Stimulated activated naive CD8-positive, alpha-beta T cell treated with anti-CD3 and anti-CD28 coated beads, Interleukin-15, amount 100 ng/mL, for 72 hours (primary cell): ENCODE data around the gene CDC42EP3.

Experiments used
- ATAC-seq: fragments of 150-1000 bp; cut with Tn5 transposase; 2 replicates; pipeline ENCODE4 v1.10.0; 2021; ENCODE audit warnings: mild to moderate bottlenecking, moderate library complexity
- DNase-seq, 2 donors: peaks; one replicate each; pipeline ENCODE4 v3.0.0; 2021 to 2022
- H3K27ac Mint-ChIP-seq, 2 donors: one replicate each; pipeline ENCODE4 v1.8.0; 2022; ENCODE audit warnings: mild to moderate bottlenecking in 2 of 2, mixed read lengths in 2 of 2, moderate library complexity in 2 of 2
- H3K27me3 Mint-ChIP-seq: one replicate; pipeline ENCODE4 v1.8.0; 2022; ENCODE audit warnings: mixed read lengths
- H3K4me1 Mint-ChIP-seq: one replicate; pipeline ENCODE4 v1.8.0; 2022; ENCODE audit warnings: mild to moderate bottlenecking, mixed read lengths
- H3K4me3 Mint-ChIP-seq, 2 donors: one replicate each; pipeline ENCODE4 v1.8.0; 2022; ENCODE audit warnings: mild to moderate bottlenecking in 2 of 2, mixed read lengths in 2 of 2, moderate library complexity in 1 of 2
- H3K9me3 Mint-ChIP-seq, 2 donors: one replicate each; pipeline ENCODE4 v1.8.0; 2022; ENCODE audit warnings: mixed read lengths in 2 of 2

The CDC42EP3 gene

DNA sequence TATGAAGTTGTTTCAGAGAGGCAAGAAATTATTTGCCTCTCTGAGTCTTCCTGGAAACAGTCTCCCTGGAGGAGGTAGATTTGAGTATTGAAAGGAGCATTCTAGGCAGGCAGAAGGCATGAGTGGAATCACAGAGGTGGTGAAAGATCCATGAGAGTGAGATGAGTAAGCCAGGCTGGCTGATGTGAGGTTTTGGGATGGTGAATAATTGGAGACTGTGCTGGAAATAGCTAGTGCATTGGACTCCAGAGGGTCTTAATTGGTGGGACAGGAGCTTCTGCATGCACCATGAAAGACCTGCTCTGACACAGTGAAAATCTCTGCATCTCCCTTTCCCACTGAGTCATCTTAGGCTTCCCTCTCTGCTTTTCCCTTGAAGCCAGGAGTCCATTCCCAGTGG is 46.3 kb downstream of the CDC42EP3 start:
- no peak for DNase-seq
- Mint-ChIP-seq H3K4me3 (peak overlapping the region; percentile 65 to 70), H3K9me3 (peaks cover 0 to 9% of the 10 kb centered on the region in 2 donors), H3K27me3 (no peaks in the 10 kb centered on the region), H3K4me1 (peaks cover 75% of the 10 kb centered on the region), H3K27ac (peak overlapping the region; percentile 63 to 77)
- ATAC-seq: no peak

DNA sequence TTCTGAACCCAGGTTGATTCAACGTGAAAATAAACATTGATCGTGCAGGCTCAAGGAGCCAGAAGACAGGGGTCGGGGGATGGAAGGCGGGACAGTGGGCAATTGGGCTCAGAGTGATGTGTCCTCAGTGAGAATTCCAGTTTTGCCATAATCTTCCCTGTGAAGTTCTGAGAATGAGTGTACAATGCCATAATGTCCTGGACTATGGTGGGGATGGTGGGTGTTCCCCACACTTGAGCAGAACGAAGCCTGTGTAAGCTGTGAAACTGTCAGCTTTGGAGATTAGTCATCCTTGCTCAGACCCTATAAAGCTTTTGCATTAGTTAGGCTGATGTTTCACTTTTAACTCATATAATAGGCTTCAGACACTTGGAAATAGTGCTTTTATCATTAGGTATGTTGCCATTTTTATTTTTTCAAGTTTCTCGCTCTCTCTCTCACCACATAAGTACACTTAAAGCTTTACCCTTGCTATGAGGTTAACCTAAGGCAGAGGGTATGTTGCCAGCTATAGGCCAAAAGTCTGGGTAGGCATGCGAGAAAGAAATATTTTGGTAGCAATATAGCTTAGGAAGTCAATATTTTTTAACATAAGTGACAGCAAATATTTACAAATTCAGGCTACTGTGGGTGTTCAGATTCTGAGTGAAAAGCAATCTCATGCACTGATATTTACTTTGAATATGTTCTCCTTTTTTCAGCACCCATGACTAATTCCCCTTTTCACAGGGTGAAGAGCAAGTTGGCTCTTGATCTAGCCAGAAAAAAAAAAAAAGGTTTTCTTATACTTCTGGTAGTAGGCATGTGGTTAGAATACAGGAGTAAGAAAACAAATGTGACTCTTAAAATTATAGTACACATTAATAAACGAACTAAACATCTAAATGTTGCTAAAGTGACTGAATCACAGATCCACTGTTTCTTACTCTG is 47.2 kb downstream of the CDC42EP3 start:
- H3K4me3 Mint-ChIP-seq: peak overlapping the region; percentile 49 to 70
- peaks cover 0 to 9% of the 10 kb centered on the region in 2 donors for H3K9me3 Mint-ChIP-seq
- peak overlapping the region; percentile 77 to 93 for H3K27ac Mint-ChIP-seq
- peaks cover 75% of the 10 kb centered on the region for H3K4me1 Mint-ChIP-seq
- DNase-seq (peak; percentile 42 to 44), ATAC-seq (peak; percentile 86)
- no peaks in the 10 kb centered on the region for H3K27me3 Mint-ChIP-seq

DNA sequence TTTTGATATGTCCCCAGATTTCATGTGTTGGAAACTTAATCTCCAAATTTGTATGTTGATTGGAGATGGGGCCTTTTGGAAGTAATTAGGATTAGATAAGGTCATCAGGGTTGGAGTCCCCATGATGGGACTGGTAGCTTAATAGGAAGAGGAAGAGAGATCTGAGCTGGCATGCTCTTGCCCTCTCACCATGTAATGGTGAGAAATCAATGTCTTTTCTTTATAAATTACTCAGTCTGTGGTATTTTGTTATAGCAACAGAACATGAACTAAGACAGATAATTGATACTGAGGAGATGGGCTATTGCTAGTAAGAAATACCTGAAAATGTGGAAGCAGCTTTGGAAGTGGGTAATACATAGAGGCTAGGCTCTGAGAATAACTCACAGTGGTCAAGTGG is 48.0 kb downstream of the CDC42EP3 start:
- Mint-ChIP-seq H3K4me3 (peak overlapping the region in 1 of 2 donors; percentile 70), H3K27ac (peak overlapping the region; percentile 62 to 93), H3K9me3 (peaks cover 0 to 9% of the 10 kb centered on the region in 2 donors), H3K27me3 (no peaks in the 10 kb centered on the region), H3K4me1 (peaks cover 73% of the 10 kb centered on the region)
- no peak for DNase-seq
- ATAC-seq: peak; percentile 37

DNA sequence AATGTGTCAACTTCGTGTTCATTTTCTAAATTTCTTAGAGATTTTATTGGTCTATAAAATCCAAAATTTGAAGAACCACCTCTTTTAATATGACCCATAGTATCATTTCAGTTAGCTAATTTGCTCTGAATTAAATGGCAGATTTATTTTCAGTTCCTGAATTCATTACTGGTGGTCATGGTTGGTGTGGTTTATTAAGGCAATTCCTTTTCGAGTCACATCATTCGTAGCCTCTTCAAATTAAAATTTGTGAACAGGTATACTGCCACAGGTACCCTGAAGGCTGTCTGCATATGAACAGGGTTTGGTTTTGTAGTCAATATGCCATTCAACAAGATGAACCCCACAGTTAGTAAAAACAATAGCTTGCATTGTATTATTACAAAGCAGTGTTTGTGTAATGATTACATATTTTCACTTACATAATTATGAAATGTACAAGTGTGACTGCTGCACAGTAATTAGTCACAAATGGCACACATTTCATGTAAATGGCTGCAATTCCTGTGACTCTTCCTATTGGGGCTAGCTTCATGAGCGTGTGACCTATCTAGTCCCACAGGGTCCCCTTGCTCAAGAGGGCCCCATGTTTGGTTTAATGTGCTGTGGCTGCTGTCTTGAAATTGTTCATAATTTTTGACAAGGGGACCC is 48.9 kb downstream of the CDC42EP3 start:
- Mint-ChIP-seq H3K4me1 (peaks cover 68% of the 10 kb centered on the region), H3K27me3 (no peaks in the 10 kb centered on the region), H3K4me3 (no peak overlapping the region), H3K9me3 (peaks cover 0 to 9% of the 10 kb centered on the region in 2 donors), H3K27ac (peak overlapping the region in 1 of 2 donors; percentile 48)
- ATAC-seq: no peak
- DNase-seq: no peak

DNA sequence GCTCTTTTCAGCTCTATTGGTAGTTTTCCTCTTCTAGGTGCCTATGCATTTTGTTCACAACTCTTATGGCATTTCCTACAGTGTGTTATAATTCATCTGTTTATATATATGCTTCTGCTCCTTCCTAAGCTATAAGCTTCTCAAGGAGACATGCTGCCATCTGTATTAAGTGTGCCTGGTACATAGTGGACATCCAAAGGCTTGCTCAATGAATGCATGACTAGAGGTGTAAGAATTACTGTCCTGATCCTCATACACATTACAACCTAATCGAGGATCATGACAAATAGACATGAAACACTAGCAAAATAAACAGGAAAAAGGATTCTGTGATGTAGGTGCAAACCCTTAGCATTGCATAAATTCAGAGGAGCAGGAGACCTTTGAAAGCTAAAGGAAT is 50.2 kb downstream of the CDC42EP3 start:
- no peak overlapping the region for H3K4me3 Mint-ChIP-seq
- no peak overlapping the region for H3K27ac Mint-ChIP-seq
- H3K9me3 Mint-ChIP-seq: peaks cover 0 to 9% of the 10 kb centered on the region in 2 donors
- no peaks in the 10 kb centered on the region for H3K27me3 Mint-ChIP-seq
- ATAC-seq (no peak), DNase-seq (no peak)
- peaks cover 69% of the 10 kb centered on the region for H3K4me1 Mint-ChIP-seq

DNA sequence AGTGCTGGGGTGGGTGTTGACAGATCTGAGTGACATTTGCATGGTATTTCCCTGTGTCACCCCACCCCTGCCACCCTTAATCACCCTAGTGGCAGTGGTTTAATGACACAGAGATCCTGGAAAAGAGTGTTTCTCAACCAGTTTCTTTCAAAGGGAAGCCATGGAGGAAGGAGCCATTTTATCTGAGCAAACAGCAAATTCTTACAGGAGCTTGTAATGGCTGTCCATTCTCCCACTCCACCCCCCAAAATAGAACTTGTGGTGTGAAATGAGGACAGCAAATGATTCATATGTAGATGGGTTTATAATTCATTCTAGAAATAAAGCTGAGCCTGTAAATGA is 51.5 kb downstream of the CDC42EP3 start:
- Mint-ChIP-seq H3K4me1 (peaks cover 69% of the 10 kb centered on the region), H3K27me3 (no peaks in the 10 kb centered on the region), H3K27ac (no peak overlapping the region), H3K9me3 (peaks cover 0 to 9% of the 10 kb centered on the region in 2 donors), H3K4me3 (no peak overlapping the region)
- no peak for ATAC-seq
- no peak for DNase-seq

DNA sequence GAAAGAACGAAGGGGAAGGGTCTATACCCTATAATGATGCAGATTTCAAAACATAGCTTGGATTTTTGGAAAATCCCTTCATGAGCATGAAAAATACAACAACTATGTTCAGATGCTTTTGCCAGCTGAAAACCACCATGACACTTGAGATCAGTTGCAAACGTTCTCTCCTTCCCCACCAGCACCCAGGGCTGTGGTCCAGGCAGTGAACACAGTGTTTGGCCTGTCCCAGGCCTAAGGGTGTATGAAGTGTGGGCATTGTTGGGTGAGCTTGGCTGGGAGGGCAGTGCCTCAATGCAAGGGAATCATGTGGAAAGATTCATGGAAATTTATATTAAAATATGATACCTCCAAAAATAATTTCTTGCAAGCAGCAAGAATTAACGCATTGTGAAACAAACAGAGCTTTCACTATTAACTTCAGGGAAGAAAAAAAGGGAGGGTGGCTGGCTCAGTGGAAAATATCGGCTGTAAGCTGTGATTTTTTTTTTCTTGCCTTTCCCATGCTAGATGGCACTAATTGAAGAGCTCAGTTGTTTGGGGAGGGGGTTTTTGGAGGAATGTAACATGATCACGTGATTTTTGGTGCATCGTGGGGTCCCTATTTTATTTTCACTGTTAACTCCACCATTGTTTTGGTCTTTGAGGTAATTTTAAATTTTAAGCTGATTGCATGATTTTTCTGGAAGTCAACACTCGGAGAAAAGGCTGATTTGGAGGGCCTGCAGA is 52.0 kb downstream of the CDC42EP3 start:
- no peak overlapping the region for H3K27ac Mint-ChIP-seq
- H3K4me3 Mint-ChIP-seq: no peak overlapping the region
- H3K4me1 Mint-ChIP-seq: peaks cover 68% of the 10 kb centered on the region

DNA sequence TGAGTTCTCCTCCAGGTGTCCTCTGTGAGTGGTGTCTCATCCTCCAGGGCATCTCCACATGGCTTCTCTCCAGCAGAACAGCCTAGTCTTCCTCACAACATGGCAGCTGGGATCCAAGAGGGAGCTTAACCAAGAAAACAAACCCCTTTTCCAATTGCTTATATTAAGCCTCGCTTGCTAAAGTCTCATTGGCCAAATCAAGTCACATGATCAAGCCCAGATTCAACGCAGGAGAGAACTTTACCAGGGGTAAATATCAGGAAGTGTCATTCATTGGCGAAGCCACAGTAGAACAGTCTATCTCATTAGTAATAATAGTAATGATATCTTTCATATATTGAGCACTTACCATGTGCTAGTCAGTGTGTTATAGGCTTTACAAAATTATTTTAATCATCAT is 53.1 kb downstream of the CDC42EP3 start:
- DNase-seq: no peak
- Mint-ChIP-seq H3K27ac (no peak overlapping the region), H3K27me3 (no peaks in the 10 kb centered on the region), H3K4me1 (peaks cover 57% of the 10 kb centered on the region), H3K4me3 (no peak overlapping the region), H3K9me3 (peaks cover 0 to 2% of the 10 kb centered on the region in 2 donors)
- no peak for ATAC-seq

More for the DNA sequence above, 52.0 kb downstream of the CDC42EP3 start:
- ATAC-seq (no peak), DNase-seq (no peak)
- Mint-ChIP-seq H3K27me3 (no peaks in the 10 kb centered on the region), H3K9me3 (peaks cover 0 to 9% of the 10 kb centered on the region in 2 donors)

DNA sequence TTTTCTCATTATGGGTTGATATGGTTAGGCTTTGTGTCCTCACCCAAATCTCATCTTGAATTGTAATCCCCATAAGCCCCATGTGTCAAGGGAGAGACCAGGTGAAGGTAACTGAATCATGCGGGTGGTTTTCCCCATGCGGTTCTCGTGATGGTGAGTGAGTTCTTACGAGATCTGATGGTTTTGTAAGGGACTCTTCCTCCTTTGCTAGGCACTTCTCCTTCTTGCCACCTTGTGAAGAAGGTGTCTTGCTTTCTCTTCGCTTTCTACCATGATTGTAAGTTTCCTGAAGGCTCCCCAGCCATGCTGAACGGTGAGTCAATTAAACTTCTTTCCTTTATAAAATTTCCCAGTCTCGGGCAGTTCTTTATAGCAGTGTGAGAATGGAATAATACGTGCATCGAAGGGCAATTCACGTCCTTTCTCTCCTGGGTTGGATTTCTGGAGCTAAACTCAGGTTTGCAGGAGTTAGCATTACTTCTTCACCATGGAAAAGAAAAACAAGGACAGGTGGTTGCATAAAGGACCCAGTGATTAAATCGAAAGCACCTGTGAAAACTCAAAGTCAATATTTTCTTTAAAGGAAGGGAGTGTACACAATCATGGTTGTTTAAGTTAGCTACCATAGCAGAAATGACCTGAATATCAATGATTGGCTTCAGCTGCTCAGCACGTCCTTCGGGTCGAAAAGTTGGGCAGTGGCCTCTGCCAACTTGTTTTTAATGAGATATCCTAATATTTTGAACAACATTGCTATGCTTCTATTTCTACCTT is 54.1 kb downstream of the CDC42EP3 start:
- Mint-ChIP-seq H3K4me1 (peaks cover 50% of the 10 kb centered on the region), H3K27ac (peak overlapping the region in 1 of 2 donors; percentile 4), H3K4me3 (no peak overlapping the region)

DNA sequence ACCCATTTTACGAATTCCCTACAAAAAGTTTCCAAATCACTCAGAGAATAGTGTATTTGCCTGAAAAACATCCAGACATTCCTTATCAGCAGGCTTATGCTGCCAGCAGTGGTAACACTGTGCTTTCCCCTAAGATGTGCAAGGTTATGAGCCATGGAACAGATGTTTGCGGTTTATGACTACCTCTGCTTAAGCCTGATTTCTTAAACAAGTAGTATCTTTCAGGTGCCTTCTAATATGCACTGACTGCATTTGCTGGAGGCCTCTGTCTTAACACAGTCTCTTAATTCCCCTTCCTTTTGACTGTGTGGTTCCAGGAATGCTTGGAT is 54.8 kb downstream of the CDC42EP3 start:
- Mint-ChIP-seq H3K9me3 (no peaks in the 10 kb centered on the region), H3K4me1 (peaks cover 50% of the 10 kb centered on the region), H3K27me3 (no peaks in the 10 kb centered on the region), H3K4me3 (no peak overlapping the region), H3K27ac (peak overlapping the region in 1 of 2 donors; percentile 97)
- ATAC-seq: peak; percentile 48
- no peak for DNase-seq

More for the DNA sequence above, 54.1 kb downstream of the CDC42EP3 start:
- H3K27me3 Mint-ChIP-seq: no peaks in the 10 kb centered on the region
- ATAC-seq (no peak), DNase-seq (no peak)
- H3K9me3 Mint-ChIP-seq: no peaks in the 10 kb centered on the region

DNA sequence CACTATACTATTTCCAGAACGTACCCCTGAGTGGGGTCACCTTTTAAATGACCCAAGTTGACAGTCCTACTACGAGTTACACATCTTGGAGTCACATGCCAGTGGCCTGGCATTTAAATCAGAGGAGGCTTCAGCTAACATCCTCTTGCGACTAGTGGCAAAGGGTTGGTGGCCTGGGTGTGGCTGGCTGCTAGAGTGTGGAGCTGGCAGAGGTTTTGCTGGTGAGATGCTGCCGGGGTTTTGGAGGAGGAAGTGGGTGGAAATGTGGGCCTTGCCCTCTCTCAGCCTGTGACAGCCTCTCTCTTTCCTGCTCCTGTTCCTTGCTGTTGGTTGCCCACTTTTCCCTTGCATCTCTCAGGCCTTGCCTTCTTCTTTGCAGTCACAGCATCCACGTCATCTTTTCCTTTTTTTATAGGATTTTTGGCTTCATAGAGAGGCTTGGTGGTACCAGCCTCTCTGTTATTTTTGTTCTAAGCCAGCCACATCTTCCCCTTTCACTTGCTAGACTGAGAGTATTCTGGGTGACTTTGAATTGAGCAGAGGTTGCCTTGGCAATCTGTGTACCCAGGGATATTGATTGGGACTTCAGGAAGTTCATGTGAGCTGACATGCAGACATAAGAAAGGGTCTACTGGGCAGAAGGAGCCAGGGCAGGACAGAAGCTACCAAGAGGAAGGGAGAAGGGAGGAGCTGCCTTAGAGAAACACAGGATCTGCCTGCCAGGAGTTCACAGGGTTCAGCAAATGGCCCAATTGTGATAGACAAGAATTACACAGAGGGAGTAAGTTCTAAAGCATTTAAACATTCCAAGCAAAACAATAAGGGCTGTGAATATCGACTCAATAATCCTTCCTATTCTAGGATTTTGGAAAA is 55.4 kb downstream of the CDC42EP3 start:
- no peaks in the 10 kb centered on the region for H3K27me3 Mint-ChIP-seq
- H3K4me1 Mint-ChIP-seq: peaks cover 50% of the 10 kb centered on the region
- ATAC-seq: peak; percentile 90
- peak overlapping the region; percentile 9 to 34 for H3K4me3 Mint-ChIP-seq
- H3K9me3 Mint-ChIP-seq: no peaks in the 10 kb centered on the region
- DNase-seq: peak in 1 of 2 donors; percentile 50
- H3K27ac Mint-ChIP-seq: peak overlapping the region; percentile 49 to 97

DNA sequence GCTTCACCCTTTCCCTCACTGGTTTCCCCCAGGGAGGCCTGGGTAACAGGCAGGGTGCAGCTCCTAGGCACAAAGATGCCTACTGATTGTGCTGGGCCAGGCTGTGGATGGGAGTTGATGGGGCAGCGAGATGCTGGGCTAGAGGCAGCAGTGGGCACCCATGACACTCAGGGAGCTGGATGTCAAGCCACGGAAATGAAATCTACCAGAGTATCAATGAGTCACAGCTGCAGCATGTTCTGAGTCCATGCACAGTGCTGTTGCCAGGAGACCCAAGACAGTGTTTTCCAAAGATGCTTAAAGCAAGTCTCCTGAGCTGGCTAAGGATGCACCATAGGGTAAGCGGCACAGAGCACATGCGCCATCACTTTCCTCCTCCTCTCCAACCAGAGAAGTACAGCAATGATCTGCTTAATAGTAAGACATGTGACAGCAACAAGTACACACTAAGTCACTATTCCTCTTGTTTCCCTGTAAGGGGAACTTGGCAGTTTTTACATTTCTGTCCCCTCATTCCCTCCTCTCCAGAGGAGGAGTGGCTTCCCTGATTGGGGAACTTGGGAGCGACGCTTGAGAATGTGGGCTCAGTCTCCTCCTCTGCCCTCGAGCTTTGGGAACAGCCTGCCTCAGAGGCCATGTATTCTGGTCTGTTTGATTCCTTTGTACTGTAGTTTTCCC is 57.2 kb downstream of the CDC42EP3 start:
- Mint-ChIP-seq H3K4me3 (no peak overlapping the region), H3K4me1 (peaks cover 32% of the 10 kb centered on the region), H3K27ac (peak overlapping the region in 1 of 2 donors; percentile 64), H3K9me3 (no peaks in the 10 kb centered on the region), H3K27me3 (no peaks in the 10 kb centered on the region)
- ATAC-seq (peak; percentile 35), DNase-seq (no peak)

DNA sequence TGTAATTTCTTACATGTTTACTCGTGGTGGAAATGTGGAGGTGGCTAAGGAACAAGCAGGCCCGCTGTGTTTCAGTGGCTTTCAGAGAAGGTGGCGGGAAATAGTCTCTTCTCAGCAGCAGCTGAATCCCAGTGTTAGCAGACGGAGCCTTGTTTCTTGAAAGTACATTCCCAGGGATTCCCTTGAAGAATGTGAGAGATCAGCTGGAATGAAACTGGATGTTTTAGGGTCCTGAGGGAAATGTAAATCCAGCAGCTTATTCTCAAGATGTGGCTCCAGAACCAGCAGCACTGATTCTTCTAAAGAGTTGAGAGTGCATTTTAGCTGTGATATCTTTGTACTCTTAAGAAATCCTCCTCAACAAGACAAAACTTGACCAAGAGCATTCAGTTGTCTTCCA is 59.1 kb downstream of the CDC42EP3 start:
- no peak for ATAC-seq
- H3K4me1 Mint-ChIP-seq: peaks cover 29% of the 10 kb centered on the region
- DNase-seq: no peak
- no peak overlapping the region for H3K27ac Mint-ChIP-seq
- no peaks in the 10 kb centered on the region for H3K27me3 Mint-ChIP-seq
- H3K4me3 Mint-ChIP-seq: no peak overlapping the region
- H3K9me3 Mint-ChIP-seq: peaks cover 0 to 4% of the 10 kb centered on the region in 2 donors
